ENCODE data around the gene HIPK4. TPM values are rescaled to one million over a fixed set of nuclear protein-coding genes. Genes with fewer than 3 reads are reported as not detected.
A peak's percentile ranks its signal among the peaks of the same experiment; 100 is the strongest.
"Not testable (repeated sequence)": the region's sequence is repeated elsewhere in the genome, so short reads cannot be mapped to it uniquely, and the experiment has no call there.

HIPK4 gene
- total RNA-seq, 1 donor from 2014 or later: not detected

- Histone ChIP-seq H3K4me3 (ENCODE audit: low read length in 3 of 3) (no peak overlapping the region), H3K27me3 (ENCODE audit: control insufficient read depth in 3 of 3, insufficient read depth in 3 of 3, low read length in 3 of 3) (no peaks in the 10 kb centered on the region), H3K36me3 (ENCODE audit: control insufficient read depth in 3 of 3, insufficient read depth in 3 of 3, low read length in 3 of 3) (no peaks in the 10 kb centered on the region), H3K27ac (ENCODE audit: low read depth, low read length) (no peak overlapping the region), H3K9me3 (ENCODE audit: control insufficient read depth in 3 of 3, low read length in 3 of 3) (no peaks in the 10 kb centered on the region), H3K9ac (ENCODE audit: low read depth in 1 of 3, low read length in 3 of 3) (no peak overlapping the region), H3K4me1 (ENCODE audit: control insufficient read depth in 3 of 3, insufficient read depth in 3 of 3, low read length in 3 of 3) (peaks cover 33 to 52% (median 35%) of the 10 kb centered on the region in 3 donors)
These were observed 20.0 kb upstream of the HIPK4 start for GRCh38 chr19:40410030-40410389.

- H3K36me3 ChIP-seq (ENCODE audit: control insufficient read depth in 3 of 3, insufficient read depth in 3 of 3, low read length in 3 of 3); H3K9ac ChIP-seq (ENCODE audit: low read depth in 1 of 3, low read length in 3 of 3); H3K27ac ChIP-seq (ENCODE audit: low read depth, low read length); H3K4me3 ChIP-seq (ENCODE audit: low read length in 3 of 3); H3K9me3 ChIP-seq (ENCODE audit: control insufficient read depth in 3 of 3, low read length in 3 of 3); H3K27me3 ChIP-seq (ENCODE audit: control insufficient read depth in 3 of 3, insufficient read depth in 3 of 3, low read length in 3 of 3): not testable (repeated sequence)
- peaks cover 27 to 44% (median 29%) of the 10 kb centered on the region in 3 donors for H3K4me1 ChIP-seq (ENCODE audit: control insufficient read depth in 3 of 3, insufficient read depth in 3 of 3, low read length in 3 of 3)
These were observed 18.6 kb upstream of the HIPK4 start for GRCh38 chr19:40408598-40408925.

- H3K27ac ChIP-seq (ENCODE audit: low read depth, low read length): no peak overlapping the region
These were observed 18.0 kb upstream of the HIPK4 start for GRCh38 chr19:40407714-40408597.

GRCh38 chr19:40403262-40403984 is 13.4 kb upstream of the HIPK4 start:
- Histone ChIP-seq H3K36me3 (ENCODE audit: control insufficient read depth in 3 of 3, insufficient read depth in 3 of 3, low read length in 3 of 3) (no peaks in the 10 kb centered on the region), H3K27me3 (ENCODE audit: control insufficient read depth in 3 of 3, insufficient read depth in 3 of 3, low read length in 3 of 3) (no peaks in the 10 kb centered on the region), H3K4me1 (ENCODE audit: control insufficient read depth in 3 of 3, insufficient read depth in 3 of 3, low read length in 3 of 3) (peaks cover 5 to 12% (median 12%) of the 10 kb centered on the region in 3 donors), H3K9me3 (ENCODE audit: control insufficient read depth in 3 of 3, low read length in 3 of 3) (no peaks in the 10 kb centered on the region), H3K4me3 (ENCODE audit: low read length in 3 of 3) (peak overlapping the region; percentile 60 to 75 (median 69)), H3K27ac (ENCODE audit: low read depth, low read length) (peak overlapping the region; percentile 66), H3K9ac (ENCODE audit: low read depth in 1 of 3, low read length in 3 of 3) (peak overlapping the region; percentile 56 to 83 (median 68))

More at GRCh38 chr19:40407714-40408597, 18.0 kb upstream of the HIPK4 start:
- H3K9ac ChIP-seq (ENCODE audit: low read depth in 1 of 3, low read length in 3 of 3): peak overlapping the region in 1 of 3 donors; percentile 33
- no peaks in the 10 kb centered on the region for H3K36me3 ChIP-seq (ENCODE audit: control insufficient read depth in 3 of 3, insufficient read depth in 3 of 3, low read length in 3 of 3)
- H3K4me3 ChIP-seq (ENCODE audit: low read length in 3 of 3): no peak overlapping the region
- no peaks in the 10 kb centered on the region for H3K9me3 ChIP-seq (ENCODE audit: control insufficient read depth in 3 of 3, low read length in 3 of 3)
- peaks cover 25 to 38% (median 32%) of the 10 kb centered on the region in 3 donors for H3K4me1 ChIP-seq (ENCODE audit: control insufficient read depth in 3 of 3, insufficient read depth in 3 of 3, low read length in 3 of 3)
- H3K27me3 ChIP-seq (ENCODE audit: control insufficient read depth in 3 of 3, insufficient read depth in 3 of 3, low read length in 3 of 3): no peaks in the 10 kb centered on the region

GRCh38 chr19:40400559-40400958 is 10.6 kb upstream of the HIPK4 start:
- Histone ChIP-seq H3K27me3 (ENCODE audit: control insufficient read depth in 3 of 3, insufficient read depth in 3 of 3, low read length in 3 of 3) (no peaks in the 10 kb centered on the region), H3K36me3 (ENCODE audit: control insufficient read depth in 3 of 3, insufficient read depth in 3 of 3, low read length in 3 of 3) (peaks cover 0 to 2% (median 0%) of the 10 kb centered on the region in 3 donors), H3K27ac (ENCODE audit: low read depth, low read length) (no peak overlapping the region), H3K9me3 (ENCODE audit: control insufficient read depth in 3 of 3, low read length in 3 of 3) (no peaks in the 10 kb centered on the region), H3K9ac (ENCODE audit: low read depth in 1 of 3, low read length in 3 of 3) (no peak overlapping the region), H3K4me3 (ENCODE audit: low read length in 3 of 3) (no peak overlapping the region), H3K4me1 (ENCODE audit: control insufficient read depth in 3 of 3, insufficient read depth in 3 of 3, low read length in 3 of 3) (peaks cover 3 to 9% (median 4%) of the 10 kb centered on the region in 3 donors)

- peaks cover 0 to 4% (median 3%) of the 10 kb centered on the region in 3 donors for H3K4me1 ChIP-seq (ENCODE audit: control insufficient read depth in 3 of 3, insufficient read depth in 3 of 3, low read length in 3 of 3)
- no peak overlapping the region for H3K4me3 ChIP-seq (ENCODE audit: low read length in 3 of 3)
These were observed 8.6 kb upstream of the HIPK4 start for GRCh38 chr19:40398417-40399131.

GRCh38 chr19:40397568-40397906 is 7.6 kb upstream of the HIPK4 start:
- Histone ChIP-seq H3K27ac (ENCODE audit: low read depth, low read length) (no peak overlapping the region), H3K27me3 (ENCODE audit: control insufficient read depth in 3 of 3, insufficient read depth in 3 of 3, low read length in 3 of 3) (no peaks in the 10 kb centered on the region), H3K4me3 (ENCODE audit: low read length in 3 of 3) (no peak overlapping the region), H3K4me1 (ENCODE audit: control insufficient read depth in 3 of 3, insufficient read depth in 3 of 3, low read length in 3 of 3) (peaks cover 0 to 5% (median 0%) of the 10 kb centered on the region in 3 donors), H3K9ac (ENCODE audit: low read depth in 1 of 3, low read length in 3 of 3) (no peak overlapping the region), H3K36me3 (ENCODE audit: control insufficient read depth in 3 of 3, insufficient read depth in 3 of 3, low read length in 3 of 3) (peaks cover 0 to 2% (median 0%) of the 10 kb centered on the region in 3 donors), H3K9me3 (ENCODE audit: control insufficient read depth in 3 of 3, low read length in 3 of 3) (no peaks in the 10 kb centered on the region)

More at GRCh38 chr19:40398417-40399131, 8.6 kb upstream of the HIPK4 start:
- no peaks in the 10 kb centered on the region for H3K9me3 ChIP-seq (ENCODE audit: control insufficient read depth in 3 of 3, low read length in 3 of 3)
- no peak overlapping the region for H3K9ac ChIP-seq (ENCODE audit: low read depth in 1 of 3, low read length in 3 of 3)
- no peaks in the 10 kb centered on the region for H3K27me3 ChIP-seq (ENCODE audit: control insufficient read depth in 3 of 3, insufficient read depth in 3 of 3, low read length in 3 of 3)
- no peak overlapping the region for H3K27ac ChIP-seq (ENCODE audit: low read depth, low read length)
- peaks cover 0 to 2% (median 0%) of the 10 kb centered on the region in 3 donors for H3K36me3 ChIP-seq (ENCODE audit: control insufficient read depth in 3 of 3, insufficient read depth in 3 of 3, low read length in 3 of 3)

- Histone ChIP-seq H3K9ac (ENCODE audit: low read depth in 1 of 3, low read length in 3 of 3) (no peak overlapping the region), H3K36me3 (ENCODE audit: control insufficient read depth in 3 of 3, insufficient read depth in 3 of 3, low read length in 3 of 3) (peaks cover 0 to 2% (median 0%) of the 10 kb centered on the region in 3 donors), H3K4me1 (ENCODE audit: control insufficient read depth in 3 of 3, insufficient read depth in 3 of 3, low read length in 3 of 3) (peaks cover 0 to 5% (median 0%) of the 10 kb centered on the region in 3 donors), H3K4me3 (ENCODE audit: low read length in 3 of 3) (no peak overlapping the region), H3K9me3 (ENCODE audit: control insufficient read depth in 3 of 3, low read length in 3 of 3) (no peaks in the 10 kb centered on the region), H3K27ac (ENCODE audit: low read depth, low read length) (no peak overlapping the region), H3K27me3 (ENCODE audit: control insufficient read depth in 3 of 3, insufficient read depth in 3 of 3, low read length in 3 of 3) (no peaks in the 10 kb centered on the region)
These were observed 7.0 kb upstream of the HIPK4 start for GRCh38 chr19:40396886-40397567.

GRCh38 chr19:40395956-40396355 is 6.0 kb upstream of the HIPK4 start:
- H3K9ac ChIP-seq (ENCODE audit: low read depth in 1 of 3, low read length in 3 of 3): no peak overlapping the region

More at GRCh38 chr19:40395956-40396355, 6.0 kb upstream of the HIPK4 start:
- no peak overlapping the region for H3K4me3 ChIP-seq (ENCODE audit: low read length in 3 of 3)
- peaks cover 0 to 2% (median 0%) of the 10 kb centered on the region in 3 donors for H3K36me3 ChIP-seq (ENCODE audit: control insufficient read depth in 3 of 3, insufficient read depth in 3 of 3, low read length in 3 of 3)
- H3K27me3 ChIP-seq (ENCODE audit: control insufficient read depth in 3 of 3, insufficient read depth in 3 of 3, low read length in 3 of 3): no peaks in the 10 kb centered on the region
- H3K9me3 ChIP-seq (ENCODE audit: control insufficient read depth in 3 of 3, low read length in 3 of 3): no peaks in the 10 kb centered on the region
- H3K4me1 ChIP-seq (ENCODE audit: control insufficient read depth in 3 of 3, insufficient read depth in 3 of 3, low read length in 3 of 3): peaks cover 0 to 5% (median 0%) of the 10 kb centered on the region in 3 donors
- H3K27ac ChIP-seq (ENCODE audit: low read depth, low read length): no peak overlapping the region

Data from skeletal muscle tissue (tissue), 4 donors.